Karpas-422 (cell line): ENCODE results near the gene PYGM. TPM values are rescaled to one million over a fixed set of nuclear protein-coding genes. Genes with fewer than 3 reads are reported as not detected.

Source experiments
- DNase-seq: peaks from one replicate; pipeline ENCODE4 v3.0.0-alpha.2; 2015
- H2AFZ ChIP-seq: fragments of 200-600 bp; sonication (generic); 2 replicates; pipeline ENCODE4 v1.6.1; 2014; ENCODE audit warnings: antibody characterized with exemption, low read length, mixed read lengths
- H3K27ac ChIP-seq: fragments of 200-600 bp; sonication (generic); 2 replicates; pipeline ENCODE4 v1.5.1; 2014; ENCODE audit warnings: mild to moderate bottlenecking, low read length, moderate library complexity
- H3K27me3 ChIP-seq: fragments of 200-600 bp; sonication (generic); 2 replicates; pipeline ENCODE4 v1.6.1; 2014; ENCODE audit warnings: low read length, mixed read lengths
- H3K36me3 ChIP-seq: fragments of 200-600 bp; sonication (generic); 2 replicates; pipeline ENCODE4 v1.6.1; 2014; ENCODE audit warnings: low read length, mixed read lengths; ENCODE audit not compliant: insufficient read depth
- H3K4me1 ChIP-seq: fragments of 200-600 bp; sonication (generic); 2 replicates; pipeline ENCODE4 v1.6.1; 2014; ENCODE audit warnings: mild to moderate bottlenecking, low read length, mixed read lengths
- H3K4me2 ChIP-seq: fragments of 200-600 bp; sonication (generic); 2 replicates; pipeline ENCODE4 v1.6.1; 2014; ENCODE audit warnings: low read length, low read depth, mild to moderate bottlenecking; ENCODE audit not compliant: poor library complexity, severe bottlenecking
- H3K4me3 ChIP-seq: fragments of 200-600 bp; sonication (generic); 2 replicates; pipeline ENCODE4 v1.5.1; 2014; ENCODE audit warnings: mild to moderate bottlenecking, antibody characterized with exemption, low read length, mixed read lengths
- H3K79me2 ChIP-seq: fragments of 200-600 bp; sonication (generic); 2 replicates; pipeline ENCODE4 v1.6.1; 2014; ENCODE audit warnings: mild to moderate bottlenecking, low read length, mixed read lengths
- H3K9ac ChIP-seq: fragments of 200-600 bp; sonication (generic); 2 replicates; pipeline ENCODE4 v1.6.0; 2014; ENCODE audit warnings: low read length
- H3K9me2 ChIP-seq: fragments of 200-600 bp; sonication (generic), shearing (Covaris generic); replicated peaks from 2 replicates; pipeline ENCODE4 v1.6.0; 2014; ENCODE audit warnings: mild to moderate bottlenecking, low read length, moderate library complexity; ENCODE audit not compliant: insufficient read depth
- H3K9me3 ChIP-seq: fragments of 300-700, 200-600 bp; sonication (generic); 2 replicates; pipeline ENCODE4 v1.6.1; 2014; ENCODE audit warnings: low read length, mixed read lengths
- H4K20me1 ChIP-seq: fragments of 200-600 bp; sonication (generic); 2 replicates; pipeline ENCODE4 v1.6.1; 2014; ENCODE audit warnings: mild to moderate bottlenecking, antibody characterized with exemption, low read length, low read depth; ENCODE audit not compliant: insufficient read depth
- total RNA-seq: library from RNA; depleted of rRNA; stranded (reverse); fragments of >200 nt; shearing (Covaris generic); gene quantifications from 2 replicates; pipeline ENCODE4 v1.2.3, GENCODE V29; 2014; ENCODE audit warnings: low replicate concordance; rRNA removed

The PYGM gene
- 1.3 TPM in 1 of 2 replicates, not detected in the other for total RNA-seq

GRCh38 chr11:64759722-64760719 lies at the start of gene PYGM:
Gene PYGM, minus strand, starts transcription at chr11:64759974. Its CDS starts 76 bp downstream, at chr11:64759898.
- Histone ChIP-seq H3K27ac (no peak within 1 kb of the TSS), H2AFZ (no peak within 1 kb of the TSS), H3K79me2 (no peaks in the 10 kb centered on the region), H4K20me1 (peaks cover 16% of the 10 kb centered on the region), H3K9me2 (no peaks in the 10 kb centered on the region), H3K27me3 (no peaks in the 10 kb centered on the region), H3K4me2 (no peak within 1 kb of the TSS), H3K4me3 (no peak within 1 kb of the TSS), H3K9me3 (no peaks in the 10 kb centered on the region), H3K36me3 (peaks cover 14% of the 10 kb centered on the region; the same call in 1 of the 2 replicates), H3K9ac (no peak within 1 kb of the TSS), H3K4me1 (peaks cover 5% of the 10 kb centered on the region; the same call in 1 of the 2 replicates)
- no peak for DNase-seq

- Histone ChIP-seq H3K36me3 (no peaks in the 10 kb centered on the region), H3K4me2 (no peak overlapping the region), H3K4me1 (peaks cover 39% of the 10 kb centered on the region), H3K9me3 (no peaks in the 10 kb centered on the region), H3K4me3 (no peak overlapping the region), H3K9ac (no peak overlapping the region), H3K9me2 (no peaks in the 10 kb centered on the region), H2AFZ (no peak overlapping the region), H3K79me2 (peaks cover 19% of the 10 kb centered on the region), H3K27ac (no peak overlapping the region), H3K27me3 (no peaks in the 10 kb centered on the region), H4K20me1 (no peaks in the 10 kb centered on the region)
- no peak for DNase-seq
Observed at GRCh38 chr11:64805481-64805880, 45.7 kb upstream of the PYGM start.

- H3K4me1 ChIP-seq: peaks cover 47% of the 10 kb centered on the region
Observed at GRCh38 chr11:64804346-64805210, 44.8 kb upstream of the PYGM start.

GRCh38 chr11:64803846-64804345 lies 44.1 kb upstream of the PYGM start:
- H3K36me3 ChIP-seq: no peaks in the 10 kb centered on the region
- H3K9me3 ChIP-seq: no peaks in the 10 kb centered on the region
- H3K4me1 ChIP-seq: peaks cover 46% of the 10 kb centered on the region
- H3K9me2 ChIP-seq: no peaks in the 10 kb centered on the region
- H3K79me2 ChIP-seq: peaks cover 9% of the 10 kb centered on the region
- H4K20me1 ChIP-seq: no peaks in the 10 kb centered on the region
- H3K27ac ChIP-seq: peak overlapping the region; percentile 58
- DNase-seq: peak; percentile 63
- H3K27me3 ChIP-seq: no peaks in the 10 kb centered on the region
- no peak overlapping the region for H2AFZ ChIP-seq
- peak overlapping the region; percentile 69 for H3K4me3 ChIP-seq
- peak overlapping the region; percentile 73 for H3K9ac ChIP-seq
- H3K4me2 ChIP-seq: peak overlapping the region; percentile 82

More at GRCh38 chr11:64804346-64805210, 44.8 kb upstream of the PYGM start:
- Histone ChIP-seq H4K20me1 (no peaks in the 10 kb centered on the region), H3K9ac (peak overlapping the region; percentile 73), H3K9me3 (no peaks in the 10 kb centered on the region), H3K9me2 (no peaks in the 10 kb centered on the region), H2AFZ (no peak overlapping the region), H3K36me3 (no peaks in the 10 kb centered on the region), H3K79me2 (peaks cover 16% of the 10 kb centered on the region), H3K4me3 (peak overlapping the region; percentile 69; the same call in 1 of the 2 replicates), H3K27ac (no peak overlapping the region), H3K4me2 (peak overlapping the region; percentile 82), H3K27me3 (no peaks in the 10 kb centered on the region)
- DNase-seq: peak; percentile 67

- Histone ChIP-seq H3K4me3 (peak within 1 kb of the TSS; percentile 87), H3K27me3 (no peaks in the 10 kb centered on the region), H4K20me1 (no peaks in the 10 kb centered on the region), H3K4me2 (peak within 1 kb of the TSS; percentile 88), H3K27ac (peak within 1 kb of the TSS; percentile 85), H2AFZ (0 out of 2 replicates have a peak within 1 kb of the TSS, but pooled peaks have one; percentile 60), H3K36me3 (no peaks in the 10 kb centered on the region), H3K79me2 (peaks cover 6% of the 10 kb centered on the region), H3K9me2 (no peaks in the 10 kb centered on the region), H3K4me1 (peaks cover 45% of the 10 kb centered on the region), H3K9me3 (no peaks in the 10 kb centered on the region), H3K9ac (peak within 1 kb of the TSS; percentile 82)
- DNase-seq: peak; percentile 94
Observed at GRCh38 chr11:64803158-64803845, 43.5 kb upstream of the PYGM start, which contains the start of gene MAP4K2. Gene MAP4K2, minus strand, starts transcription at chr11:64803214. Its CDS starts 65 bp downstream, at chr11:64803149.

- H3K4me1 ChIP-seq: peaks cover 45% of the 10 kb centered on the region
- no peaks in the 10 kb centered on the region for H4K20me1 ChIP-seq
- no peaks in the 10 kb centered on the region for H3K36me3 ChIP-seq
- H3K27me3 ChIP-seq: no peaks in the 10 kb centered on the region
- peak overlapping the region; percentile 88 for H3K4me2 ChIP-seq
- H3K9me2 ChIP-seq: no peaks in the 10 kb centered on the region
- H3K4me3 ChIP-seq: peak overlapping the region; percentile 87
- peak overlapping the region; percentile 85 for H3K27ac ChIP-seq
- peaks cover 6% of the 10 kb centered on the region for H3K79me2 ChIP-seq
- DNase-seq: peak; percentile 81
- H2AFZ ChIP-seq: 0 out of 2 replicates have a peak overlapping the region, but pooled peaks have one; percentile 60
- peak overlapping the region; percentile 82 for H3K9ac ChIP-seq
- H3K9me3 ChIP-seq: no peaks in the 10 kb centered on the region
Observed at GRCh38 chr11:64802370-64803157, 42.8 kb upstream of the PYGM start.
